GM19099 (cell line): ENCODE results near the gene TYMS.

Source experiments
- POLR2A ChIP-seq: IDR thresholded peaks from 3 replicates; pipeline ENCODE4 v1.6.1; 2011; ENCODE audit warnings: low read depth; ENCODE audit not compliant: insufficient read length; ENCODE audit errors: extremely low read depth

TYMS gene

GRCh38 chr18:682833-683232, 25.4 kb downstream of the TYMS start:
- TF ChIP-seq POLR2A: no peak

GRCh38 chr18:683531-683930, 26.1 kb downstream of the TYMS start:
- no peak for TF ChIP-seq POLR2A

- TF ChIP-seq POLR2A: no peak
Observed at GRCh38 chr18:685438-685837, 28.0 kb downstream of the TYMS start.

- no peak for TF ChIP-seq POLR2A
Observed at GRCh38 chr18:686339-687111, 29.1 kb downstream of the TYMS start.

GRCh38 chr18:688323-688722, 30.9 kb downstream of the TYMS start:
- TF ChIP-seq POLR2A: no peak

- TF ChIP-seq POLR2A: no peak
Observed at GRCh38 chr18:692824-693223, 35.4 kb downstream of the TYMS start.

- no peak for TF ChIP-seq POLR2A
Observed at GRCh38 chr18:693466-694187, 36.2 kb downstream of the TYMS start.

- no peak for TF ChIP-seq POLR2A
Observed at GRCh38 chr18:697012-697411, 39.6 kb downstream of the TYMS start.

- TF ChIP-seq POLR2A: no peak
Observed at GRCh38 chr18:697800-698199, 40.3 kb downstream of the TYMS start.

- TF ChIP-seq POLR2A: no peak
Observed at GRCh38 chr18:703213-703967, 45.9 kb downstream of the TYMS start.

- no peak for TF ChIP-seq POLR2A
Observed at GRCh38 chr18:706405-706804, 49.0 kb downstream of the TYMS start.

GRCh38 chr18:708096-708495, 50.6 kb downstream of the TYMS start:
- TF ChIP-seq POLR2A: no peak

- TF ChIP-seq POLR2A: no peak
Observed at GRCh38 chr18:709771-710170, 52.3 kb downstream of the TYMS start.

GRCh38 chr18:710418-711300, 53.2 kb downstream of the TYMS start:
- no peak for TF ChIP-seq POLR2A

GRCh38 chr18:711310-711656, 53.8 kb downstream of the TYMS start:
- no peak for TF ChIP-seq POLR2A
